HepG2 (cell line): ENCODE results near the gene DIS3L2. TPM values are rescaled to one million over a fixed set of nuclear protein-coding genes. Genes with fewer than 3 reads are reported as not detected.

Source experiments
- ARNT2 ChIP-seq: sonication (generic); formaldehyde crosslinking; IDR thresholded peaks from 2 replicates; pipeline ENCODE4 v1.8.0; 2022; ENCODE audit warnings: mild to moderate bottlenecking, low read depth, missing genetic modification reagents, moderate library complexity
- ATF1 ChIP-seq: IDR thresholded peaks from 2 replicates; pipeline ENCODE4 v1.6.1; 2016; ENCODE audit warnings: mild to moderate bottlenecking, control low read depth
- FOXK1 ChIP-seq: sonication (generic); formaldehyde crosslinking; IDR thresholded peaks from 2 replicates; pipeline ENCODE4 v1.4.0; 2020; ENCODE audit warnings: low read depth, missing genetic modification reagents, borderline replicate concordance
- KAT7 ChIP-seq: IDR thresholded peaks from 2 replicates; pipeline ENCODE4 v1.6.1; 2018; ENCODE audit warnings: borderline replicate concordance, missing compliant biosample characterization
- KDM2A ChIP-seq: sonication (generic); formaldehyde crosslinking; IDR thresholded peaks from 2 replicates; pipeline ENCODE4 v1.4.0; 2020; ENCODE audit warnings: low read depth, missing genetic modification reagents, borderline replicate concordance
- MED13 ChIP-seq: sonication (generic); formaldehyde crosslinking; IDR thresholded peaks from 2 replicates; pipeline ENCODE4 v1.5.0; 2020; ENCODE audit warnings: missing genetic modification reagents
- MTA3 ChIP-seq: sonication (generic); formaldehyde crosslinking; IDR thresholded peaks from 2 replicates; pipeline ENCODE4 v1.4.0; 2020; ENCODE audit warnings: missing genetic modification reagents
- MTERF4 ChIP-seq: sonication (generic); formaldehyde crosslinking; IDR thresholded peaks from 2 replicates; pipeline ENCODE4 v1.8.0; 2023; ENCODE audit warnings: mild to moderate bottlenecking, missing genetic modification reagents
- PCBP1 ChIP-seq: fragments of 200-400 bp; formaldehyde crosslinking; IDR thresholded peaks from 2 replicates; pipeline ENCODE4 v1.6.1; 2017; ENCODE audit warnings: mild to moderate bottlenecking, low read depth, low read length, borderline replicate concordance
- THAP7 ChIP-seq: sonication (generic); formaldehyde crosslinking; IDR thresholded peaks from 2 replicates; pipeline ENCODE4 v1.8.1; 2023; ENCODE audit warnings: mild to moderate bottlenecking, missing genetic modification reagents
- XRCC5 ChIP-seq: fragments of 200-400 bp; formaldehyde crosslinking; optimal IDR thresholded peaks from 2 replicates; pipeline ENCODE3; 2017; ENCODE audit warnings: mild to moderate bottlenecking, low read length
- ZMYM4 ChIP-seq: sonication (generic); formaldehyde crosslinking; IDR thresholded peaks from 2 replicates; pipeline ENCODE4 v1.8.1; 2023; ENCODE audit warnings: mild to moderate bottlenecking, missing genetic modification reagents
- ZNF441 ChIP-seq: sonication (generic); formaldehyde crosslinking; IDR thresholded peaks from 2 replicates; pipeline ENCODE4 v1.7.0; 2021; ENCODE audit warnings: missing genetic modification reagents, borderline replicate concordance
- ZNF510 ChIP-seq: sonication (generic); formaldehyde crosslinking; IDR thresholded peaks from 2 replicates; pipeline ENCODE4 v1.4.0; 2020; ENCODE audit warnings: low read depth, mild to moderate bottlenecking, missing genetic modification reagents
- ZNF552 ChIP-seq: sonication (generic); formaldehyde crosslinking; IDR thresholded peaks from 2 replicates; pipeline ENCODE4 v1.9.0; 2022; ENCODE audit warnings: missing genetic modification reagents, mild to moderate bottlenecking, borderline replicate concordance
- polyA plus RNA-seq, 8 experiments: library from polyadenylated mRNA; depleted of rRNA in 3 of 8; stranded (reverse) in 7 of 8; unstranded in 1 of 8; fragments of >200 nt; fragmentation: Illumina TruSeq in 4 of 8; extraction: Trizol in 4 of 8; gene quantifications; 2 replicates each; pipeline versions ENCODE4 v1.2.1 to v1.2.3, GENCODE V29; 2011 to 2016; ENCODE audit warnings: low read depth in 4 of 8, missing spikeins in 1 of 8, mixed read lengths in 1 of 8; ENCODE audit not compliant: insufficient read depth in 1 of 8
- total RNA-seq, 5 experiments: library from RNA; depleted of rRNA; stranded (reverse); fragments of >200 nt; fragmentation: Illumina TruSeq; extraction: Trizol; gene quantifications; 2 replicates each; pipeline ENCODE4 v1.2.3, GENCODE V29; 2016; ENCODE audit warnings: low read depth in 1 of 5
- TF ChIP-seq, protein P1 (sequence below): sonication (generic); formaldehyde crosslinking; IDR thresholded peaks from 2 replicates; pipeline ENCODE4 v1.4.0; 2020; ENCODE audit warnings: missing genetic modification reagents
- TF ChIP-seq, protein P2 (sequence below): sonication (generic); formaldehyde crosslinking; IDR thresholded peaks from 2 replicates; pipeline ENCODE4 v1.4.0; 2020; ENCODE audit warnings: missing genetic modification reagents

DIS3L2 gene
- total and polyA plus RNA-seq, 2 of the 13 experiments (the other 11 are each of a cell fraction or from before 2014, with no cell fraction given), result 7.0 to 23.9 TPM

DNA sequence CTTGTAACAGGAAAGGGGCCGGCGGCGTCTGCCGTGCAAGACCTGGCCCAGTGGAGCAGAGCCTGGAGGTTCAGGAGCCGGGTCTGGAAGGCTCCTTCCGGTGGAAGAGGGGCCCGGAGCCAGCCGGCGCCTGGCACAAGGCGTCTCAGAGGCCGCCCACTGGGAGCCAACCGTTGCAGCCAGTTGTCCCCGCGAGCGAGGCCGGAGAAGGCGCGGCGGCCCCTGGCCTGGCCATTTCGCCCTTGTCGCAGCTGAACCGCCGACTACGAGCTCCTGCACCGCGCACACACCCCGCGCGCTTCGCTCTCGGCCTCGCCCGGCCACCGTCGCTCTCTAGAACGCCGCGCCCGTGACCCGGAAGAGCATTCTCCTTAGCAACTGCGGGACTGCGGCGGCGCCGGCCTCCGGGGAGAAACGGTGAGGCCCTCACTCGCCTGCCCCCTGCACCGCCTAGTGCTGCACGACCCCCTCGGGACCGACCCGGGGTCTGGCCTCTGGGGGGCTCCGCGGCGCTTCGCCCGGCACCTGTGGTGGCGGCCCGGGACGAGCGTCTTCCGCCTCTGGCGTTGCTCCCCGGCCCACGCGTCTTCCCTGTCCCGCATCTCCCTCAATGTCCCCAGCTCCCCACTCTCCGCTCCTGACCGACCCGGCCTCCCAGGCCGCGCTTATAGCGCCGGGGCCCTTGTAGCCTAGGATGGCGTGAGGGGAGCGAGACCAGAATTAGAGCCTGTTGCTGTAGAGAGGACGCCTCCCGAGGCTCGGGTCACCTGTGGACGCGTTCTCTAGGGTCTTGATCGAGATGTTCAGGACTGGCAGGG, at the start of gene DIS3L2 (continued):
- TF ChIP-seq MTERF4 (CRISPR knock-in tag) (peak; percentile 94), KDM2A (CRISPR knock-in tag) (peak; percentile 99), MED13 (CRISPR knock-in tag) (peak; percentile 90), PCBP1 (no peak), THAP7 (CRISPR knock-in tag) (no peak; the same call in 1 of the 2 replicates), KAT7 (peak; percentile 100), ZNF510 (CRISPR knock-in tag) (peak; percentile 96; the same call in 1 of the 2 replicates), ATF1 (CRISPR knock-in tag) (peak; percentile 65; the same call in 1 of the 2 replicates), FOXK1 (CRISPR knock-in tag) (peak; percentile 89), MTA3 (CRISPR knock-in tag) (no peak), ZNF552 (CRISPR knock-in tag) (peak; percentile 88), ZNF441 (CRISPR knock-in tag) (0 out of 2 replicates have a peak, but pooled peaks have one; percentile 41), XRCC5 (peak; percentile 20), ZMYM4 (CRISPR knock-in tag) (peak; percentile 95), ARNT2 (CRISPR knock-in tag) (peak; percentile 88)
- TF ChIP-seq, protein P1, sequence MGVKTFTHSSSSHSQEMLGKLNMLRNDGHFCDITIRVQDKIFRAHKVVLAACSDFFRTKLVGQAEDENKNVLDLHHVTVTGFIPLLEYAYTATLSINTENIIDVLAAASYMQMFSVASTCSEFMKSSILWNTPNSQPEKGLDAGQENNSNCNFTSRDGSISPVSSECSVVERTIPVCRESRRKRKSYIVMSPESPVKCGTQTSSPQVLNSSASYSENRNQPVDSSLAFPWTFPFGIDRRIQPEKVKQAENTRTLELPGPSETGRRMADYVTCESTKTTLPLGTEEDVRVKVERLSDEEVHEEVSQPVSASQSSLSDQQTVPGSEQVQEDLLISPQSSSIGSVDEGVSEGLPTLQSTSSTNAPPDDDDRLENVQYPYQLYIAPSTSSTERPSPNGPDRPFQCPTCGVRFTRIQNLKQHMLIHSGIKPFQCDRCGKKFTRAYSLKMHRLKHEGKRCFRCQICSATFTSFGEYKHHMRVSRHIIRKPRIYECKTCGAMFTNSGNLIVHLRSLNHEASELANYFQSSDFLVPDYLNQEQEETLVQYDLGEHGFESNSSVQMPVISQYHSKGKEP, result no peak
- TF ChIP-seq, protein P2, sequence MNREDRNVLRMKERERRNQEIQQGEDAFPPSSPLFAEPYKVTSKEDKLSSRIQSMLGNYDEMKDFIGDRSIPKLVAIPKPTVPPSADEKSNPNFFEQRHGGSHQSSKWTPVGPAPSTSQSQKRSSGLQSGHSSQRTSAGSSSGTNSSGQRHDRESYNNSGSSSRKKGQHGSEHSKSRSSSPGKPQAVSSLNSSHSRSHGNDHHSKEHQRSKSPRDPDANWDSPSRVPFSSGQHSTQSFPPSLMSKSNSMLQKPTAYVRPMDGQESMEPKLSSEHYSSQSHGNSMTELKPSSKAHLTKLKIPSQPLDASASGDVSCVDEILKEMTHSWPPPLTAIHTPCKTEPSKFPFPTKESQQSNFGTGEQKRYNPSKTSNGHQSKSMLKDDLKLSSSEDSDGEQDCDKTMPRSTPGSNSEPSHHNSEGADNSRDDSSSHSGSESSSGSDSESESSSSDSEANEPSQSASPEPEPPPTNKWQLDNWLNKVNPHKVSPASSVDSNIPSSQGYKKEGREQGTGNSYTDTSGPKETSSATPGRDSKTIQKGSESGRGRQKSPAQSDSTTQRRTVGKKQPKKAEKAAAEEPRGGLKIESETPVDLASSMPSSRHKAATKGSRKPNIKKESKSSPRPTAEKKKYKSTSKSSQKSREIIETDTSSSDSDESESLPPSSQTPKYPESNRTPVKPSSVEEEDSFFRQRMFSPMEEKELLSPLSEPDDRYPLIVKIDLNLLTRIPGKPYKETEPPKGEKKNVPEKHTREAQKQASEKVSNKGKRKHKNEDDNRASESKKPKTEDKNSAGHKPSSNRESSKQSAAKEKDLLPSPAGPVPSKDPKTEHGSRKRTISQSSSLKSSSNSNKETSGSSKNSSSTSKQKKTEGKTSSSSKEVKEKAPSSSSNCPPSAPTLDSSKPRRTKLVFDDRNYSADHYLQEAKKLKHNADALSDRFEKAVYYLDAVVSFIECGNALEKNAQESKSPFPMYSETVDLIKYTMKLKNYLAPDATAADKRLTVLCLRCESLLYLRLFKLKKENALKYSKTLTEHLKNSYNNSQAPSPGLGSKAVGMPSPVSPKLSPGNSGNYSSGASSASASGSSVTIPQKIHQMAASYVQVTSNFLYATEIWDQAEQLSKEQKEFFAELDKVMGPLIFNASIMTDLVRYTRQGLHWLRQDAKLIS, result no peak
